Ureter (tissue), 1 donor: Measurements from ENCODE around the gene MBOAT1. TPM values are rescaled to one million over a fixed set of nuclear protein-coding genes. Genes with fewer than 3 reads are reported as not detected.

Source experiments
- DNase-seq: peaks from one replicate; pipeline ENCODE4 v3.0.0-alpha.2; 2020; ENCODE audit warnings: low spot score
- total RNA-seq: library from RNA; stranded (reverse); gene quantifications from one replicate; pipeline ENCODE4 v1.2.4, GENCODE V29; 2023
- donor health status: DM: yes; HTN: yes; CAD: no.

Gene MBOAT1
- total RNA-seq, 1 donor from 2014 or later: 25.0 TPM

DNA sequence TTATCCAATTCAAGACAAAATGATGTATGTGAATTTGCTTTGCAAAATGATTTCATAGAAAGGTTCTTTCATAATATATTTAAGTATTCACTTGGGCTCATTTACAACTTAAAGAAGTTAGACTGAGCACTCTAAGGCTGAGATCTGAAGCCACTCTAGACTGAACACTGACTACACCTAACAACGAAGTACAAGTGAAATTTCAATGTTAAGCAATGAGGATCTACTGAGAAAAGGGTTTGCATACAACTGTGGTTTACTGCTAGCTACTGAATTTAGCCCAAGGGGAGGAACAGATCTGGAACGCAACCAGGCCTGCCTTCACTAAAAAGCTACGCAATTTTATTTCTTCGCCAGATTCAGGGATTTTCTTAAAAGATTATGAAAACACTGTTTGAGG, 106.4 kb downstream of the MBOAT1 start:
- no peak for DNase-seq

DNA sequence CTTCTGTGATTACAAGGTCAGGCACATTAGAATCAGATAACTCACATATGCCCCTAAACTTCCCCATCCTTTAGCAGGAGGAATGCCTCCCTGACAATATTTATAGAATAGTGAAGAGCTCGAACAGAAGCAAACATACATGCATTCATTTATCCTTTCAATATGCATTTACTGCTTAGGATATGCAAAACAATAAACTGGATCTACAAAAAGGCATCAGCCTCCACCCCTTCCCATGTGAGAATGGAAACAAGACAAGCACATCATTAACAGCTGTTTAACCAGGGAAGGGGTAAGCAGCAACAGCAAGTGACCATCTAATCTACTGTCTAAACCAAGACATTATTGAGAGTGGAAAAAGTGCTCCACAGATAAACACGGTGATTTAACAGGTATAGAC, 107.6 kb downstream of the MBOAT1 start:
- no peak for DNase-seq

DNA sequence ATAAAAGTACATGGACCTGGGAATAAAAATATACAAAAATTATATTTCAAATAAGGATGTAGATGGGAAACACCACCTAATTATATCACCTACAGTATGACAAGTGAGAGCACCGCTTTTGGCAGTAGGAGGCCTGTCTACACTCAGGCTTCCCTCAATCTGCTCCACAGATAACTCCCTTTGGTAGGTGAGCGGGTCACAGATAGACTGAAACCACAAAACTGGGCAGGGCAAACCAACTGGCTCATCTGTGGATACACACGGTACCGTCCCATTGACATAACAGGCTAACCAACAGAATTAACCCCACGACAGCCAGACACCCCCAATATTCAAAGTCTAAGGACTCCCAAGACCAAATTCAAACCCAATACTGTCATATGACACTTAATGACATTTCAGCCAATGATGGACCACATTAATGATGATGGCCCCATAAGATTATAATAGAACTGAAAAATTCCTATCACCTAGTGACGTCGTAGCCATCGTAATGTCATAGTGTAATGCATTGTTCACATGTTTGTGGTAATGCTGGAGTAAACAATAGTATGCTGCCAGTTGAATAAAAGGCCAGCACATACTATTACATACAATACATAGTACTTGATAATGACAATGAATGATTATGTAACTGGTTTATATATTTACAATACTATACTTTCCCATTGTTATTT, 109.7 kb downstream of the MBOAT1 start:
- no peak for DNase-seq

DNA sequence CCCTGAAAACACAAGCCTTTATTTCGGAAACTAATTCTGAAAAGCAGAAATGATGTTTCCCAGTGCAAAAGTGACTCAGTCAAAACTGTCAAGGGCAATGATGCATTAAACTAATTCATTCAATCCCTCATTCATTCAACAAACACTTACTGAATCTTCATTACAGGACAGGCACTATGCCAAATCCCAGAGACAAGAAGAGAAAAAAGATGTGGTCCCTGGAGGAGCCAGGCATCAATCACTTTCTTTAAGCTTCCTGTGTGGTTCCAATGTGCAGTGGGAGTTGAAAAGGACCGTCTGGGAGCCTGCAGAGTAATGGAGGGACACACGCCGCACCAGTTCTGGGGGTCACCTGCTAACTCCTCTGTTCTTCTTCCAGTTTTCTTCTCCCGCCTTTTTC, 113.1 kb downstream of the MBOAT1 start:
- no peak for DNase-seq

DNA sequence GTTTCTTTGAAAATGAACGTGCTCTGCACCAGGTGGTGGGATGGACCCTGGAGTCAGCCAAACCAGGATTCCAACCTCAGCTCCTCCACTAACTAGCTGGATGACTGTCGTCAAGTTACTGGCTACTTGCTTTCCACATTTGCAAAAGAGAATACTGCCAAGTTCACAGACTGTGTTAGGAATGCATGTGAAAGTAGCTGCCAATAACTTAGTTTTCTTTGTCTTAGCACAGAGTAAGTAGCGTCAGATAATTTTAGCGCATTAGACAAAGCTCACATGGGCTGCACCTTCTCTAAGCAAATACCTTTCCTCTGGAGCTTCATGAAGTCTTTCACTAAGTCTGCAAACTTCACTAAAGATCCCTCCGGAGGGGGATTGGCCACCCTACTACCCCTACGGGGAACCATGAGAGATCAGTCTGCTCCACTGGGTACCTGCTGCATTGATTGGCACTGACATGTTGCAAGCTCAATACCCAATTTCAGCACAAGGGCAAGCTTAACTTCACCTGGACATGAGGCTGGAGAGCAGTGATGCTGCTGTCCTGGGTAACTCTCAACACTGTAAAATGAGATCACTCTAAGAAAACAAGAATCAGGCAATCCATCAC, 113.9 kb downstream of the MBOAT1 start:
- DNase-seq: no peak

DNA sequence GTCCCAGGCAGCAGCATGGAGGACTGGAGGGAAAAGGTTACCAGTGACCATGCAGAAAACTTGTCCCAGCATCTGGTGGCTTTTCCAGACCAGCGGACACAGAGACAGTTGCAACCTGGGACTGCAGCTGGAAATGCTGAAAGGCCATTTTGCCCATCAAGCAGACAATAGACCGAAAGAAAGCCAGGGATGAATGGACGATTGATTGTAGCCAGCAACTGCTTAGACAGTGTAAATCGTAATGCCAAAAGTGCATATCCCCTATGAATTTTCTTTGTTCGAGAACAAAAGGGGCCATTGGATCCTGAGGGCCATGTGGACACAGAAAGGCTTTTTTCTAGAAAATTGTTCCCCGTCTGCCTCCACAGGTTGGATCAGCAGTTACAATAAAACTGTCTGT, 115.7 kb downstream of the MBOAT1 start:
- no peak for DNase-seq

DNA sequence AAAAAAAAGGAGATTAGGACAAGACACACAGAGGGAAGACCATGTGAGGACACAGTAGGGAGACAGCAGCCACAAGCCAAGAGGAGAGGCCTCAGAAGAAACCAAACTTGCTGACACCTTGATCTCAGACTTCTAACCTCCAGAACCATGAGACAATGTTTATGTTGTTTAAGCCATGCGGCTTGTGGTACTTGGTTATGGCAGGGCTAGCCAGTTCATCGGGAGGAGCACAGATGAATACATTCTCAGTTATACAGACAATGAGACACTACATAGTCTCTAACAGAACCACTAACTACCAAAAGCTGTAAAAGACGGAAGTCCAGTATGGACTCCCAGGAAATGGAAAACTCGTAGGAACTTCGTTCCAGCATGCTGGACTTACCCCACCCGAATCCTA, 116.8 kb downstream of the MBOAT1 start:
- DNase-seq: no peak

DNA sequence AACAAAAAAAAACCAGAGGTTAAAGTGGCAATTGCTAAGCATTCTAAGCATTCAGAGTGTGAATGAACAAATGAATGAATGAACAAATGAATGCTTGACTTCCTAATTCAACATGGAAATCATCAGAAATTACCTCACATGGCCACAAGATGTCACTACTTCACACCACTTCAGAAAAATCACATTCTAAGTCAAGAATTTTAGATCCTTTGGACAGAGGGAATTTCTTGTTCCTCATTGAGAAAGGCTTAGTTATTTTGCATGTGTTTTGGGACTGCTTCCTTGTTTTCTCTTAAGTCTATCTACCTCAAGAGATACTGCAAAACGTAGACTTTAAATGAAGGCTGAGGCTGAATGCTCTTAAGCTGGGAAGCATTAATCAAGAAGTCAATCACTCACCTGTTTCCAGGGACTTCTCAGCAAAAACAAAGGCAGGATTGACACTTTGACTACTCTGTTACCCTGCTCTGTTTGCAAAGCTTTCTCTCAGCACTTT, 120.2 kb downstream of the MBOAT1 start:
- DNase-seq: no peak

DNA sequence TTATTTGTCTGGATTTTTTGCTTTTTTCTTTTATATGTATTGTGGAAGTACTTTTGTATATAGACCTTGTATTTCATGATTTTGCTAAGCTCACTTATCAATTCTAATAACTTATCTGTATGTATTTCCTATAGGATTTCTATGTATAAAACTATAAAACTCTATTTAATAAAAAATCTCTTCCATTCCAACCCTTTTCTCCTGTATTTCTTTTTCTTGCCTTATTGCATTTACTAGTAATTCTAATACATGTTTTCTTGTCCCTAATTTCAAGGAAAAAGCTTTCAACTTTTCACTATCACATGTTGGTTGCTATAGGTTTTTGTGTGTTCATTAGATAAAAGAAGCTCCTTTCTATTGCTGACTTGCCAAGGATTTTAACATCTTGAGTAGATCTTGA, 125.3 kb downstream of the MBOAT1 start:
- DNase-seq: no peak

DNA sequence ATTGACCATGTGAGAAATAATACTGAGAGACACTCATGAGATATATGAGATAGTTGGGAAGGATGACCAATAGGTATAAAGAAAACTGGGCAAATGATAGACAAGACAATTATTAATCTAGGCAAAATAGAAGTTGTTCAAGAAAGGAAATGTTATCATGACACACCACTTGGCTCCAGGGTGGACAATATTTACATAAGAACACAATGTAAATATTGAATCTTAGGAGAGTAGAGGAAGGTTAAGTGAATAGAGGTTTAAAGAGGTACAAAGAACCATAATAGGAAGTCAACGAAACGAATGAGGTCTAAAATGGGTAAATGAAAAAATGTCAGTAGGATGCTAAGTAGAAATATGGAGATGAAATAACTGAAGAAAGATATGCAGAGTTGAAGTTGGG, 126.5 kb downstream of the MBOAT1 start:
- no peak for DNase-seq

DNA sequence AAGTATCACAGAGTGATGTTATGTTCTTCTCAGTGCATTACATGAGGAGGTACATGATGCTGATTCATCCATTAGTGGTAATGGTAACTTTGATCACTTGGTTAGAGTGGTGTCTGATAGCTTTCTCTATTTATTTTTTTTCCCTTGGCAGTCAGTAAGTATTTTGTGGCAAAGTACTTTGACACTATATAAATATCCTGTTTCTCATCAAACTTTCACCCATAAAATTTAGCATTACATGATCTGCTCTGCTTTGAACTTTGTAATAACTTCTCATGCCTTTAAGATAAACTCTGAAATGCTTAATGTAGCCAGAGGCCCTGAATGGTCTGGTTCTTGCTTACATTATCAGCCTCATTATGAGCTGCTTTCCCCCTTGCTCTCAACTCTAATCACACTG, 127.9 kb downstream of the MBOAT1 start:
- no peak for DNase-seq

DNA sequence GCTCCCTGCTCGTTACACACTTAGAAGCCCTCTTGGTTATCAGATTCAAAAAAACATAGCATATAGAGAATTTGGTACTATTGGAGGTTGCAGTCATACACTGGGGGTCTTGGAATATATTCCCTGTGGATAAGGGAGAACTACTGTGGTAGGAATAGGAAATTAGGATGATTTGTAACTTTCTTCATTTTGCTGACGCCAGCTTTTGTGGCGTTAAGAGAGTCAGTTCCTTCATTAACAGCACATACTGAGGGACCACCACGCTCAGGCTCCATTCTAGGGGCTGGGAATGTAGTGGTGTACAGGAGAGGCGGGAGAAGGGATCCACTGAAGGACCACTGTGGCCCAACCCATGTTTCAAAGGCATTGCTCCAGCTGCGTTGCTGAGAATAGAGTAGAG, 140.3 kb downstream of the MBOAT1 start:
- no peak for DNase-seq

DNA sequence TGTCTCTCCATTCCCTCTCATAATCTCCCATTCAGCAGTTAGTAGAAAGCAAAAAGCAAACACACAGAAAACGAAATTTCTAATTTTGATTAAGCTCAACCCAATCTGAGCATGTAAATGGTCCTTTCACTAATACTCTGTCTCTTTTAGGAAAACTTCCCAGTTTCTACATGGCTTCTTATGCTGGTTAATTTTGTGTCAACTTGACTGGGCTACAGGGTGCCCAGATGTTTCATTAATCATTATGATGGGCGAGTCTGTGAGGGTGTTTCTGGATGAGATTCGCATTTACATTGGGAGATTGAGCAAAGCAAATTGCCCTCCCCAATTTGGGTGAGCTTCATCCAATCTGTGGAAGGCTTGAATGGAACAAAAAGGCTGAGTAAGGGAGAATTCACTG, 142.2 kb downstream of the MBOAT1 start:
- DNase-seq: no peak

DNA sequence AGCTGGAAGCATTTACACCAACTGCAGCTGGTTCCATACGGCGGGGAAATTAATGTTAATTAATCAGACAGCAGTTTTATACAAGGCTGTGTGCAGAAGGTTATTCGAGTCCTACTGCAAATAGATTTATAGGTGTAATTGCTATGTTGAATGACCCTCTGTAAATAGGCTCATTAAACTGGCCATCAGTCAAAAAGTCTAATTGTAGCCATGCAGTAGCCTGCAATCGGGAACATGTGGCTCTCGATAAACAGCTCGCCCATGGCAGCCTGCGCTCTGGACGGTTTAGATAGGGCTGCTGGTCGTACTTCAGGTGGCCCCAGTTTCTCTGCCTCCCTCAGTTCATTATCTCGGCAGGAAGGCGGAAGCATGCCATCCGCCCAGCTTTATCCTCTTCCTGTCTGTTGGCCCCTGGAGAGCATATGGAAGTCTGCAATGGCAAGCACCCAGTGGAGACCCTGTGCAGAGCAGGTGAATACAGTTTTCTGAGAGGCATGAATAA, 143.2 kb downstream of the MBOAT1 start:
- no peak for DNase-seq

DNA sequence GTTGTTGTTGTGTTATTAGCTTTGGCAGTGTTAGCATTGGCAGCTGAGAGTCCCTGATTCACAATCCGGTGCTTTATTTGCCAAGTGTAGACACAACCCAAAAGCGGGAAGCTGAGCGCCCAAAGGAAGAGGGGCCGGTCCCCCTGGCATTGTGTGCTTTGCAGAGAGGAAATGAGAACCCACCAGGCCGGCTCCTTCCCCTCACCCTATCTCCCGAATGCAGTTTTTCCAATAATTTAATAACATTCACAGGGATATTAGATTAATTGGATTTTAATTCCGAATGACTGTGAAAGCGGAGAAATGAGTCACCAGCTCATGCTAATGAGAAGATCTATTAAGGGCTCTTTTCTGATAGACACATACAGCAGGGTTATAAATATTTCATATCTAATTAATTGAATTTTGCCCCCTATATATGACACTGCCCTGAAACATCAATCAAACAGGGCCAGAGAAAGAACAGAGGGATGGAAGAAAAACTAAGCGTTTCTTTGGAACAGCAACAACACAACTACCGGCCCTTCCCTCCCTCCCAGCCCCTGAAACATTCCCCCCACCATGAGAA, 143.8 kb downstream of the MBOAT1 start:
- DNase-seq: no peak

DNA sequence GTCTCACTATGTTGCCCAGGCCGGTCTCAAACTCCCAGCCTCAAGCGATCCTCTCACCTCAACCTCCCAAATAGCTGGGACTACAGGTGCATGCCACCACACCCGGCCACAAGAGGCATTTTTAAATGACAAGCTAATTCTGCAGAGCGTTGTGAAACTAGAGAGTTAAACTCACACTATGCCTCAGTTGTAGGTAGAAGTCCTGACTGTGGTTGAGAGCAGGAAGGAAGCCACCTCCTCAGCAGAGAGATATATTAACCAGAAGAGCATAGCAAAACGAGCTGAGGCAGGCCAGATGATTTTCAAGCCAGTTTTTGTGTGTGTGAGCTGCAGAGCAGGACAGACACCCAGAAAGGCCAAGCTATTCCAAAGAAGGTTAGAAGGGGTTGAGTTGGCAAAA, 150.3 kb downstream of the MBOAT1 start:
- no peak for DNase-seq

DNA sequence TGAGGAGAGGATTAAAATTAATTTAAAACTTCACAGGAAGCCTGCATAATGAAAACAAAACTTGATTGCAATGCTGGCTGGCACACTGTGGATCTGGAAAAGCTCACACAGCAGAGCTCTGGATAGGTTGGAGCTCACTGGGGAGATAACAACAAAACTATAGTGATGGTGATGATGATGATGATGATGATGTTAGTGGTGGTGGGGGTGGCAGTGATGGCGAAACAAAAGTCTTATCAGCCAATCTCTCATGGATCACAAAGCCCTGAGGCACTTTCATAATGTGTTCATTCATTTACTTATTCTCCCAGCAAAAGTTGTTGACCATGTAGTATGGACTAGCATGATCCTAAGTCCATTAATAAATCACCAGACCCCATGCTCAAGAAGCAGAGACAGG, 152.0 kb downstream of the MBOAT1 start:
- no peak for DNase-seq

DNA sequence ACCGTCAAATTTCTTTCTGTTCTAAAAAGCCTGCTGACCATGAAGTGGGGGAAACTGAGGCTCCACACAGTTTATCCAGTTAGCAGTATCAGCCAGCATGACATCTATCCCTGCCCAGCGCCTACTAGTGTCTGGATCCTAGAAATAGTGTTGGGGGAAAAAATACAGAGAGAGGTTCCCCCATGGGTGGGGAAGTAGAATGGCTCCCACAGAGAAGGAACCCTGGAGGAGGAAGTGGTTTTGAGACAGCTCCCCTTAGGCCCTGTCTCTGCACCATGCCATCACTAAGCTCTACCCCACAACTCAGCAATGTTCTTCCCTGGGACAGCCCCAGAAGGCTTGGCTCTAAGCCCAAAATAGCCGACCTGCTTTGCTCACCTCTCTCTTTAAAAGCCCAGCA, 153.4 kb downstream of the MBOAT1 start:
- no peak for DNase-seq

DNA sequence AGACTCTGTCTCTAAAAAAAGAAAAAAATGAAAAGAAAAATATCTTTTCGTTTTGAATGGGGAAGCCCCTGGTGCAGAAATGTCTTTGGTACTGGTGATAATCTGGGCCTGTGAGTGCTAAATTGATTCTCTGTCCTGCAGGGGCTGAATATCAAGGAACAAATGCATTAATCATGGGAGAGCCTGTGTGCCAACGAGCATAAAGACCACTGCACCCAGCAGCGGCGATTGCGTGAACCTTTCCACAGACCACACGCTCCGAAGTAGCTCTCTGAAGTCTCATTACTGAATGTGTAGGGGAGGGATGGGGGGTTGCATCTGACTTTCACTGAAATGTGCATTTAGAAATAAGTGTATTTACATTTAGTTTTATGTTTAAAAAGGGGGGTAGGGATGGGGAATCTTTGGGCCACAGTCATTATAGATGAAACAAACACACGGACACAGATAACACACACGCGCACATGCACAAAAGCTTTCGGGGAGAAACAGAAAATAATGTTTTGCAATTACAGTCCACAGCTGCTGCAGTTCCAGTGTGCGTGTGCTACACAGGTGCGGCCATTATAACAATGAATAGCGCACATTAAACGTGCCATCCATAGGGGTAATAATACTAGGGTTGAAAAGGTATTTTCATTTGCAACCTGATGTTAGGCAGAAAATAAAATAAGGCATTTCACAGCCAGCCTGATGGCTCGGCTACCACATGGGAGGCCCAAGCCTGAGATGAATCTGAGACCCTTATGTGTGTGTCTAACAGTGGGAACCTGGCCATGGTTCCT, 154.0 kb downstream of the MBOAT1 start:
- DNase-seq: no peak

DNA sequence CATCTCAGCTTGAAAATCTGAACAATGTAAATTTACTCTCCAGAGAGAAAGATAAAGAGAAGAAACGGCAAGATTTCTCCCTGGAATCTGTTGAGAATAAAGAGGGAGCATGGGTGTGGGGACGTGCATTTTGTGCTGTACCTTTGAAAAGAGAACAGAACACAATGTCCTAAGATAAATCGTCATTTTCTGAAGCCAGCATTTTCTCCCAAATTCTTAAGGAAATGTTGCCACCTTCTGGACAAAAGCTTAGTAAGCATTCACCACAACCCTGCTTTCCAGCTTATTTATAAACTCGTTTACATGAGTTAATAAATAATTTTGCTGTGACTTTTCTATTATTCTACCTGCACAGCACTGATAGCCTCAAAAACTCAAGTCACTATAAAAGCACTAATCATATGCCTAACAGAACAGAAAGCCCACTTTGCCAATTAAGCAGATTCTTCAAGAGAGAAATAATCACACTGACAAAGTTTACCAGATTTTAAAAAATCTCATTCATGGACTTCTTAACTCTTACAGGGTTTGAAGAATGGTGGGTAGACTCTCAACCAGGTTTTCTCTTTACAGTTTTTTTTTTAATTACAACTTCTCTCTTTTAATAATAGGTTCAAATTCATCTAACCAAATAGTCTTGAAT, 155.8 kb downstream of the MBOAT1 start:
- DNase-seq: no peak

DNA sequence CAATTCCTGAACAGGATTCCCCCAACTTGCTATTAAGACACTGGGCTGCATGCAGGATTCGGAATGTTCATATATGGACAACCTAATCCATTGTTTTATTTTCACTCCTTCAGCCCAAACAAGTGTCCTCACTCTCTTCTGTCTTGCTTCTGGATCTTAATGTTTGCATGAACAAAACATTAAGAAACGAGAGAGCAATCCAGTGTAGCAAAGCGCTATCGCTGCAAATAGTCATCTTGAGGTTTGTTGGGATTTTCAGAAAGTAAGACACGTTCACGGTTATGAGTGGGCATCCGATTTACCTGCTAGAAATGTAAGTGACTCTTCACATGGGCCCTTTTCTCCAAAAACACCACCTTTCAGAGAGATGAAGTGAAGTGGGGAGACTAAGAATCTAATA, 156.4 kb downstream of the MBOAT1 start:
- DNase-seq: no peak
